Coronary artery (tissue), 2 donors: ENCODE data around the gene LZTFL1.

Source experiments
- DNase-seq: peaks from one replicate; pipeline ENCODE4 v3.0.0-alpha.2; 2017; ENCODE audit warnings: low spot score
- H3K27ac ChIP-seq, 2 donors: fragments of 200-600 bp; sonication (generic); one replicate each; pipeline ENCODE4 v1.5.1; 2016 to 2019
- H3K4me3 ChIP-seq: fragments of 200-600 bp; sonication (generic); 2 replicates; pipeline ENCODE4 v1.5.1; 2016; ENCODE audit warnings: mild to moderate bottlenecking, moderate library complexity
- TF ChIP-seq, protein P1 (sequence below): fragments of 200-600 bp; sonication (generic); IDR thresholded peaks from one replicate; pipeline ENCODE4 v1.5.1; 2019; ENCODE audit warnings: antibody characterized with exemption

LZTFL1 gene

DNA sequence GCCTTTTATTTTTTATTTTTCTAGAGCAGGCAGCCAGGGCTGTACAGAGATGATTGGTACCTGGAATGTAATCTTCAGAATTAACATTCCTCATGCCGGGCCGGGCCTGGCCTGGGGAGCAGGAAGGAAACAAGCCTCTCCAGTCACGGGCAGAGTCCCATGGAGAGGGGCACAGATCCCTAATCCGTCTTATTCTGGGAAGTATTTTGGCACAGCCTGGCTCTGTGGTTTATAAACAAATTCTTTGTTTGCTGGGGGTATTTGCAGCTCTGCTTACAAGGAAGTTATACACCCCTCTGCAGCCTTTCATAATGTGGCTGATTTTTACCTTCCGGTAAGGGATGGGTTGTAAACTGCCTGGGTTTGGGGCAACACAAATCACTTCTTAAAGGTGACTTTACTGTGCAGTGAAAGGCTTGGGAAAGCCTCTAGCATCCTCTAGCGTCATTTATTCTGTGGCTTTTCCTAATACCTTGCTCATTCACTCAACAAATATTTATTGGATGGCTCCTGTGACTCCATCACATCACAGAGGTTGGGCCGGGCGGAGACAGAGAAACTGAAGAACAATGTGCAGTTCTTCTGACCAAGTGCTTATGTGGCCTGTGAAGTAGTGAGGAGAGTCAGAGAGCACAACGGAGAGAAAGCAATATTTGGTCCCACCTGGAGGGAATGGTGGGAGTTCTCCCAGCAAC is 48.3 kb downstream of the LZTFL1 start:
- TF ChIP-seq, protein P1, sequence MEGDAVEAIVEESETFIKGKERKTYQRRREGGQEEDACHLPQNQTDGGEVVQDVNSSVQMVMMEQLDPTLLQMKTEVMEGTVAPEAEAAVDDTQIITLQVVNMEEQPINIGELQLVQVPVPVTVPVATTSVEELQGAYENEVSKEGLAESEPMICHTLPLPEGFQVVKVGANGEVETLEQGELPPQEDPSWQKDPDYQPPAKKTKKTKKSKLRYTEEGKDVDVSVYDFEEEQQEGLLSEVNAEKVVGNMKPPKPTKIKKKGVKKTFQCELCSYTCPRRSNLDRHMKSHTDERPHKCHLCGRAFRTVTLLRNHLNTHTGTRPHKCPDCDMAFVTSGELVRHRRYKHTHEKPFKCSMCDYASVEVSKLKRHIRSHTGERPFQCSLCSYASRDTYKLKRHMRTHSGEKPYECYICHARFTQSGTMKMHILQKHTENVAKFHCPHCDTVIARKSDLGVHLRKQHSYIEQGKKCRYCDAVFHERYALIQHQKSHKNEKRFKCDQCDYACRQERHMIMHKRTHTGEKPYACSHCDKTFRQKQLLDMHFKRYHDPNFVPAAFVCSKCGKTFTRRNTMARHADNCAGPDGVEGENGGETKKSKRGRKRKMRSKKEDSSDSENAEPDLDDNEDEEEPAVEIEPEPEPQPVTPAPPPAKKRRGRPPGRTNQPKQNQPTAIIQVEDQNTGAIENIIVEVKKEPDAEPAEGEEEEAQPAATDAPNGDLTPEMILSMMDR, result no peak
- H3K27ac ChIP-seq, result no peak overlapping the region
- peak; percentile 19 for DNase-seq
- no peak overlapping the region for H3K4me3 ChIP-seq

DNA sequence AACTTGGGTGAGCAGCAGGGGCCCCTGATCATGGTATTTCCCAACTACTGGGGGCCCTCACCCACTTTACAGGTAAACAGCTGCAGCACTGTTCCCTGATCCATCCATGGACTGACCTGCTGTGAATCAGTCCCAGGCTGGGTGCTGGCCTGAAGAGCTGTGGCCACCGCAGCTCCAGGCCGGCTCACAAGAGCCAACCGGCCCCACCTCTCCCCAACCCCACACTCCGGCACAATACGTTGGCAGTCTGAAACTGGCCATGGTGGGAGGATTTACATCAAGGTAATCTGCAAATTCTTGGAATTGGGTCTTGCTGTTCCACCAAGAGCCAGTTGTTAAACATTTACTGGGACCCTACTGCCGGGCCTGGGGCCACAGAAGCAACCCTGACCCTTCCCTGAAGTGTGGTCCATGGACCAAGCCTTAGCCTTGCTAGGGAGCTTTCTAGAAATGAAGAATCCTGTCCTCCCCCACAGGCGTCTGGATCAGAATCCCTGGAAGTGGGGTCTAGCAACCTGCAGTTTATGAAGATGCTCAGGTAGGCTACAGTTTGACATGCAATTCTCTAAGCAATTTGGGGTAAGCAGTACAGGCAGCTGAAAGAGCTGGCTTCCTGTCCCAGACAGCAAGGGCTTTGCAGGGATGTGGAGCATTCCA is 49.3 kb downstream of the LZTFL1 start:
- TF ChIP-seq, protein P1, result no peak
- Histone ChIP-seq H3K27ac (no peak overlapping the region), H3K4me3 (no peak overlapping the region)
- DNase-seq, result peak; percentile 50

DNA sequence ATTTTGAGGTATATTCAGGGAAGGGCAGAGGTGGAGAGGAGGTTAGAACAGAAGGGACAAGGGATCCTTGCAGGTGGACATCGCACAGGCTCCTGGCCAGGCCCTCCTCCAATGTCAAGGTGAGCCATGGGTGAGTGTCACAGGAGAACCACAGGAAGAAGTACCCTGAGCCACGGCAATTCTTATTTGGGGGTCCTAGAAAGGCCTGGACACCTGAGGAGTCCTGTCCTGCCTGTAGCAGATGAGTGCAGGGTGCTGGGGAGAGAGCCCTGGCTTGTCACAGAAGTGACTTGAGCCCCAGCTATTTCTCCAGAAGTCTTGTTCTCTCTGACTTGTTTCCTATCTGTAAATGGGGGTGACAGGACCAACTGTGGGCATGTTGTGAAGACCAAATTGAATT is 49.9 kb downstream of the LZTFL1 start:
- Histone ChIP-seq H3K27ac (no peak overlapping the region), H3K4me3 (no peak overlapping the region)
- TF ChIP-seq, protein P1, result no peak
- DNase-seq, result no peak

DNA sequence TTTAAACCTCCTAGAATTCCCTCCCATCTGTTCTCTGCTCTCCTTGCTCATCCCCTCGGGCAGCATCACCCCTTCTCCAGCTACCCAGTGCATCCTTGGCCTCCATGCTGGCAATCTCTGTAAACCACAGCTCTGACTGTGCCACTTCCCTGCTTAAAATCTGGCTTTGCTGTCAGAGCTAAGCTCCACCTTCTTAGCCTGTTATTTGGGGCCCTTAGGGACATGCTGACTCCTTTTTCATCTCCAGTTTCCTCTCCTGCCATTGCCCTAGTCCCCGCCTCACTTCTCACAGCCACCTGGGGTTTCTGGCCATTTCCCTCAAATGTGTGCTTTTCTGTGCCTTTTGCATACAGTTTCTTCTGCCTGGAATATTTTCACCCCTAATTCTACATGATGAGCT is 51.3 kb downstream of the LZTFL1 start:
- no peak for DNase-seq
- no peak overlapping the region for H3K27ac ChIP-seq
- TF ChIP-seq, protein P1, result no peak
- H3K4me3 ChIP-seq, result no peak overlapping the region

DNA sequence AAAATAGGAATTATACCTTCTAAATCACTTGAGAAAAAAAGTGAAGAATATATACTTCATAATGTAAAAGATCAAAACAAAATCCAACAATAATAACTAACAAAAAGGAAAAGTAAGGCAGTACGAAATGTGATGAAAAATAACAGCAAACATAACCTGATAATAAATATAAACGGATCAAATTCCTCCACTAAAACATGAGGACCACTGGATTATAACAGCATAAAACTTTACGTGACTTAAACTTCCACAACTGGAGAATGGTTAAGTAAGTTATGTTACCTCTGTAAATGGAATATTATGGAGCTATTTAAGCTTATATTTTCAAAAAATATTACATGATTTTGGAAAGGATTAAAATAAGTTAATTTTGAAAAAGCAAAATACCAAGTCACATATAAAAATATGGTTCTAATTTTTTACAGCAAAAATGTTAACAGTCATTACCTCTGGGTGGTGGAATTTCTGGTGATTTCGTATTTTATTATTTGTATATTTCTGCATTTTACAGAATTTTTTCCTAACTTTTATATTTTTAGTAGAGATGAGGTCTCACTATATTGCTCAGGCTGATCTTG is 52.6 kb downstream of the LZTFL1 start:
- no peak for DNase-seq
- no peak overlapping the region for H3K4me3 ChIP-seq
- H3K27ac ChIP-seq, result no peak overlapping the region
- TF ChIP-seq, protein P1, result no peak

DNA sequence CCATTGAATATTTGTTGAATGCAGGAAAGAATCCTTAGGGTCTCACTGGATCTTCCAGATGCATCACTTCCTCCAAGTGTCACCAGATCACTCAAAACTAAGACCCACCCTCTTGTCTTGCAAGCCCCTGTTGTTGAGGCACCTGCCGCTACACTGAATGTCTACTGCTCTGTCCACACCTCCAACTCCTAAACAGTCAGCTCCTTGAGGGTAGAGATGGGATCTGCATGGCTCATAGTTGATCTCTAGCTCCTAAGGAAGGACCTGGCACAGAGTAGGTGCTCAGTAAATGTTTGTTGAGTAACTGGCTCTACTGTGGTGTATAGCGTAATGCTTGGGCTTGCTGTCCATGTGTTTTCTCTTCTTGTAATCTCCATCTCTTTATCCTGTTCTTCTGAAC is 54.4 kb downstream of the LZTFL1 start:
- no peak overlapping the region for H3K4me3 ChIP-seq
- H3K27ac ChIP-seq, result no peak overlapping the region
- TF ChIP-seq, protein P1, result no peak
- no peak for DNase-seq
